Ectodermal cell (in vitro differentiated cells): ENCODE data around the gene FA2H.
"Not testable (repeated sequence)": the region's sequence is repeated elsewhere in the genome, so short reads cannot be mapped to it uniquely, and the experiment has no call there.

Experiments
- H3K27ac ChIP-seq: 2 replicates; pipeline ENCODE4 v1.7.0; 2013; ENCODE audit warnings: mild to moderate bottlenecking, low read depth, low read length; ENCODE audit not compliant: insufficient read depth, poor library complexity, severe bottlenecking
- H3K27me3 ChIP-seq: 2 replicates; pipeline ENCODE4 v1.7.0; 2013; ENCODE audit warnings: mild to moderate bottlenecking, low read length; ENCODE audit not compliant: insufficient read depth, control insufficient read depth, poor library complexity, severe bottlenecking
- H3K36me3 ChIP-seq: one replicate; pipeline ENCODE4 v1.7.0; 2013; ENCODE audit warnings: low read length; ENCODE audit not compliant: control insufficient read depth, insufficient read depth
- H3K4me1 ChIP-seq: one replicate; pipeline ENCODE4 v1.7.0; 2013; ENCODE audit warnings: low read length; ENCODE audit not compliant: control insufficient read depth, insufficient read depth
- H3K4me3 ChIP-seq: 2 replicates; pipeline ENCODE4 v1.7.0; 2013; ENCODE audit warnings: low read depth, low read length, control low read depth; ENCODE audit not compliant: insufficient read depth
- H3K9me3 ChIP-seq: 2 replicates; pipeline ENCODE4 v1.7.0; 2013; ENCODE audit warnings: mild to moderate bottlenecking, low read length, moderate library complexity; ENCODE audit not compliant: control insufficient read depth
- WGBS, 2 experiments: methylation state at CpG; one replicate each; pipeline ENCODE4 v1.1.7; 2013; ENCODE audit warnings: missing lambda C conversion rate in 2 of 2; 5-methylcytosine and 5-hydroxymethylcytosine counted together

Gene FA2H

GRCh38 chr16:74725651-74726455, 48.8 kb downstream of the FA2H start:
- no peaks in the 10 kb centered on the region for H3K27me3 ChIP-seq
- H3K4me1 ChIP-seq = peaks cover 14% of the 10 kb centered on the region
- H3K27ac ChIP-seq = no peak overlapping the region
- H3K4me3 ChIP-seq = no peak overlapping the region
- H3K36me3 ChIP-seq = no peaks in the 10 kb centered on the region
- no peaks in the 10 kb centered on the region for H3K9me3 ChIP-seq
- 94% methylated on average over 11 to 12 of the region's 12 CpGs for WGBS, 2 experiments

- H3K27ac ChIP-seq = no peak overlapping the region
- no peaks in the 10 kb centered on the region for H3K9me3 ChIP-seq
- no peak overlapping the region for H3K4me3 ChIP-seq
- WGBS, 2 experiments = 78 to 81% methylated on average over 19 of the region's 19 CpGs
- no peaks in the 10 kb centered on the region for H3K36me3 ChIP-seq
- H3K27me3 ChIP-seq = no peaks in the 10 kb centered on the region
- peaks cover 9% of the 10 kb centered on the region for H3K4me1 ChIP-seq
Measured at GRCh38 chr16:74724820-74725549, 49.6 kb downstream of the FA2H start.

GRCh38 chr16:74723256-74723655, 51.4 kb downstream of the FA2H start:
- Histone ChIP-seq H3K27me3 (no peaks in the 10 kb centered on the region), H3K9me3 (no peaks in the 10 kb centered on the region), H3K4me1 (peaks cover 4% of the 10 kb centered on the region), H3K4me3 (no peak overlapping the region), H3K27ac (no peak overlapping the region), H3K36me3 (no peaks in the 10 kb centered on the region)
- 93 to 94% methylated on average over 7 of the region's 7 CpGs for WGBS, 2 experiments

- 84 to 91% methylated on average over 2 of the region's 2 CpGs for WGBS, 2 experiments
- H3K4me3 ChIP-seq = not testable (repeated sequence)
Measured at GRCh38 chr16:74722156-74722555, 52.5 kb downstream of the FA2H start.

GRCh38 chr16:74721716-74722115, 52.9 kb downstream of the FA2H start:
- no peaks in the 10 kb centered on the region for H3K36me3 ChIP-seq
- H3K27me3 ChIP-seq = no peaks in the 10 kb centered on the region
- H3K27ac ChIP-seq = no peak overlapping the region
- H3K4me1 ChIP-seq = peaks cover 4% of the 10 kb centered on the region
- no peaks in the 10 kb centered on the region for H3K9me3 ChIP-seq
- 91 to 95% methylated on average over 11 of the region's 11 CpGs for WGBS, 2 experiments
- no peak overlapping the region for H3K4me3 ChIP-seq

More at GRCh38 chr16:74722156-74722555, 52.5 kb downstream of the FA2H start:
- H3K9me3 ChIP-seq, H3K27me3 ChIP-seq, H3K4me1 ChIP-seq, H3K36me3 ChIP-seq, H3K27ac ChIP-seq: not testable (repeated sequence)

- no peaks in the 10 kb centered on the region for H3K27me3 ChIP-seq
- WGBS, 2 experiments = 92 to 93% methylated on average over 5 of the region's 5 CpGs
- no peaks in the 10 kb centered on the region for H3K9me3 ChIP-seq
- H3K27ac ChIP-seq = no peak overlapping the region
- no peaks in the 10 kb centered on the region for H3K36me3 ChIP-seq
- peaks cover 4% of the 10 kb centered on the region for H3K4me1 ChIP-seq
- H3K4me3 ChIP-seq = no peak overlapping the region
Measured at GRCh38 chr16:74720579-74720978, 54.0 kb downstream of the FA2H start.

- Histone ChIP-seq H3K4me1 (no peaks in the 10 kb centered on the region), H3K9me3 (no peaks in the 10 kb centered on the region), H3K4me3 (no peak overlapping the region), H3K36me3 (no peaks in the 10 kb centered on the region), H3K27me3 (no peaks in the 10 kb centered on the region), H3K27ac (no peak overlapping the region)
- WGBS, 2 experiments = 94 to 95% methylated on average over 27 of the region's 27 CpGs
Measured at GRCh38 chr16:74718741-74719610, 55.6 kb downstream of the FA2H start.

- no peak overlapping the region for H3K4me3 ChIP-seq
- H3K36me3 ChIP-seq = no peaks in the 10 kb centered on the region
- H3K4me1 ChIP-seq = no peaks in the 10 kb centered on the region
- no peaks in the 10 kb centered on the region for H3K27me3 ChIP-seq
- H3K9me3 ChIP-seq = no peaks in the 10 kb centered on the region
- no peak overlapping the region for H3K27ac ChIP-seq
- WGBS, 2 experiments = 96% methylated on average over 13 of the region's 13 CpGs
Measured at GRCh38 chr16:74718140-74718539, 56.5 kb downstream of the FA2H start.

- 91% methylated on average over 7 of the region's 7 CpGs for WGBS, 2 experiments
- Histone ChIP-seq H3K27ac (no peak overlapping the region), H3K36me3 (no peaks in the 10 kb centered on the region), H3K4me3 (no peak overlapping the region), H3K27me3 (no peaks in the 10 kb centered on the region), H3K4me1 (no peaks in the 10 kb centered on the region), H3K9me3 (no peaks in the 10 kb centered on the region)
Measured at GRCh38 chr16:74717367-74717766, 57.3 kb downstream of the FA2H start.

GRCh38 chr16:74716355-74716754, 58.3 kb downstream of the FA2H start:
- Histone ChIP-seq H3K9me3 (no peaks in the 10 kb centered on the region), H3K4me3 (no peak overlapping the region), H3K27me3 (no peaks in the 10 kb centered on the region), H3K4me1 (no peaks in the 10 kb centered on the region), H3K27ac (no peak overlapping the region), H3K36me3 (no peaks in the 10 kb centered on the region)
- WGBS, 2 experiments = 87% methylated on average over 15 of the region's 15 CpGs
